GM23338 (cell line): ENCODE results near the gene RUNX1. TPM values are rescaled to one million over a fixed set of nuclear protein-coding genes. Genes with fewer than 3 reads are reported as not detected.
A peak's percentile ranks its signal among the peaks of the same experiment; 100 is the strongest.

Experiments
- ATAC-seq: fragments of 200-7000 bp; cut with Tn5 transposase; 3 replicates; pipeline ENCODE4 v1.9.1; 2020
- DNase-seq: peaks from one replicate; pipeline ENCODE4 v3.0.0-alpha.2; 2015; ENCODE audit warnings: low spot score
- H2AFZ ChIP-seq: fragments of 200-600 bp; sonication (generic); 2 replicates; pipeline ENCODE4 v1.8.0; 2016; ENCODE audit warnings: antibody characterized with exemption, mild to moderate bottlenecking, moderate library complexity
- H3F3A ChIP-seq: fragments of 200-600 bp; sonication (generic); replicated peaks from 2 replicates; pipeline ENCODE4 v1.8.0; 2017; ENCODE audit warnings: antibody characterized with exemption, mixed run types, low read depth
- H3K27ac ChIP-seq: fragments of 200-600 bp; sonication (generic); 2 replicates; pipeline ENCODE4 v1.6.1; 2016; ENCODE audit warnings: low read depth
- H3K27me3 ChIP-seq: fragments of 200-600 bp; sonication (generic); 2 replicates; pipeline ENCODE4 v1.8.0; 2016; ENCODE audit warnings: mild to moderate bottlenecking, mixed run types, moderate library complexity; ENCODE audit not compliant: insufficient read depth
- H3K36me3 ChIP-seq: fragments of 200-600 bp; sonication (generic); 2 replicates; pipeline ENCODE4 v1.8.0; 2016; ENCODE audit warnings: mild to moderate bottlenecking; ENCODE audit not compliant: insufficient read depth
- H3K4me1 ChIP-seq: fragments of 200-600 bp; sonication (generic); 2 replicates; pipeline ENCODE4 v1.8.0; 2016; ENCODE audit warnings: mild to moderate bottlenecking, moderate library complexity; ENCODE audit not compliant: insufficient read depth
- H3K4me2 ChIP-seq: fragments of 200-600 bp; sonication (generic); 2 replicates; pipeline ENCODE4 v1.7.1; 2017; ENCODE audit warnings: mixed run types
- H3K4me3 ChIP-seq: fragments of 200-600 bp; sonication (generic); 2 replicates; pipeline ENCODE4 v1.6.1; 2016; ENCODE audit warnings: mixed run types
- H3K79me2 ChIP-seq: fragments of 200-600 bp; sonication (generic); replicated peaks from 2 replicates; pipeline ENCODE4 v1.8.0; 2017; ENCODE audit warnings: mild to moderate bottlenecking; ENCODE audit not compliant: insufficient read depth
- H3K9me2 ChIP-seq: fragments of 200-600 bp; sonication (generic); 2 replicates; pipeline ENCODE4 v1.8.0; 2017; ENCODE audit not compliant: insufficient read depth
- H4K20me1 ChIP-seq: fragments of 200-600 bp; sonication (generic); replicated peaks from 2 replicates; pipeline ENCODE4 v1.8.0; 2017; ENCODE audit warnings: mild to moderate bottlenecking; ENCODE audit not compliant: insufficient read depth
- H3K27ac Mint-ChIP-seq: 2 replicates; pipeline ENCODE4 v1.8.0; 2020; ENCODE audit warnings: inconsistent platforms, mild to moderate bottlenecking, moderate library complexity, mixed read lengths
- H3K27me3 Mint-ChIP-seq: 3 replicates; pipeline ENCODE4 v1.8.0; 2022; ENCODE audit warnings: low read depth, mild to moderate bottlenecking, moderate library complexity, mixed read lengths, inconsistent platforms; ENCODE audit not compliant: insufficient read depth, poor library complexity
- H3K36me3 Mint-ChIP-seq: 3 replicates; pipeline ENCODE4 v1.8.0; 2021; ENCODE audit warnings: low read depth, mild to moderate bottlenecking, inconsistent platforms, moderate library complexity, mixed read lengths
- H3K4me1 Mint-ChIP-seq: 3 replicates; pipeline ENCODE4 v1.8.0; 2020; ENCODE audit warnings: mild to moderate bottlenecking, inconsistent platforms, mixed read lengths
- H3K4me3 Mint-ChIP-seq: 3 replicates; pipeline ENCODE4 v1.8.0; 2021; ENCODE audit warnings: moderate library complexity, mild to moderate bottlenecking, inconsistent platforms, mixed read lengths
- H3K9me3 Mint-ChIP-seq: 3 replicates; pipeline ENCODE4 v1.8.0; 2020; ENCODE audit warnings: moderate library complexity, mild to moderate bottlenecking, inconsistent platforms, mixed read lengths
- CREB1 ChIP-seq: fragments of 250-450 bp; sonication (Bioruptor Pico); IDR thresholded peaks from 2 replicates; pipeline ENCODE4 v1.5.0; 2020; ENCODE audit warnings: low read depth, mild to moderate bottlenecking, moderate library complexity
- ETS1 ChIP-seq: IDR thresholded peaks from 2 replicates; pipeline ENCODE4 v1.6.1; 2016; ENCODE audit warnings: antibody characterized with exemption
- EZH2 ChIP-seq: fragments of 200-600 bp; sonication (generic); IDR thresholded peaks from one replicate; pipeline ENCODE4 v1.8.0; 2017; ENCODE audit warnings: antibody characterized with exemption, mild to moderate bottlenecking, low read depth; ENCODE audit not compliant: unreplicated experiment
- EZH2phosphoT487 ChIP-seq: fragments of 200-600 bp; sonication (generic); IDR thresholded peaks from one replicate; pipeline ENCODE4 v1.8.1; 2018; ENCODE audit warnings: antibody characterized with exemption; ENCODE audit not compliant: unreplicated experiment
- JUNB ChIP-seq: IDR thresholded peaks from one replicate; pipeline ENCODE4 v1.6.1; 2016; ENCODE audit warnings: antibody characterized with exemption; ENCODE audit not compliant: unreplicated experiment
- NANOG ChIP-seq: IDR thresholded peaks from 2 replicates; pipeline ENCODE4 v1.6.1; 2016; ENCODE audit warnings: antibody characterized with exemption, borderline replicate concordance
- POLR2AphosphoS5 ChIP-seq: IDR thresholded peaks from 2 replicates; pipeline ENCODE4 v1.6.1; 2016; ENCODE audit warnings: antibody characterized with exemption, low read depth
- REST ChIP-seq: IDR thresholded peaks from one replicate; pipeline ENCODE4 v1.6.1; 2018; ENCODE audit warnings: antibody characterized with exemption; ENCODE audit not compliant: unreplicated experiment
- ZNF114 ChIP-seq: fragments of 250-450 bp; sonication (Bioruptor Pico); IDR thresholded peaks from 2 replicates; pipeline ENCODE4 v1.5.0; 2020; ENCODE audit warnings: mild to moderate bottlenecking, moderate library complexity
- ZNF331 ChIP-seq: fragments of 250-450 bp; sonication (Bioruptor Pico); IDR thresholded peaks from 2 replicates; pipeline ENCODE4 v1.5.0; 2020; ENCODE audit warnings: low read depth, mild to moderate bottlenecking, moderate library complexity
- ZNF462 ChIP-seq: fragments of 250-450 bp; sonication (Bioruptor Pico); IDR thresholded peaks from 2 replicates; pipeline ENCODE4 v1.5.0; 2020; ENCODE audit warnings: mild to moderate bottlenecking, moderate library complexity
- polyA plus RNA-seq: library from polyadenylated mRNA; unstranded; fragments of >200 nt; fragmentation: Nextera tagmentation; extraction: Ambion mirVana; gene quantifications from 2 replicates; pipeline ENCODE4 v1.2.1, GENCODE V29; 2016
- total RNA-seq: library from RNA; depleted of rRNA; stranded (reverse); fragments of >200 nt; shearing (Covaris generic); gene quantifications from 2 replicates; pipeline ENCODE4 v1.2.3, GENCODE V29; 2014

The RUNX1 gene
- total and polyA plus RNA-seq, 2 experiments from 2014 or later, result 0.29 to 1.1 TPM

GRCh38 chr21:35041881-35042280 is 7.2 kb downstream of the RUNX1 start (continued):
- TF ChIP-seq ZNF331, result no peak
- TF ChIP-seq ZNF114 (CRISPR knock-in tag), result no peak
- TF ChIP-seq CREB1 (CRISPR knock-in tag), result no peak
- no peak for TF ChIP-seq ETS1
- no peak for TF ChIP-seq ZNF462 (CRISPR knock-in tag)
- no peak for TF ChIP-seq EZH2

- Histone ChIP-seq H3K27ac (no peak overlapping the region), H3K36me3 (no peaks in the 10 kb centered on the region), H3K79me2 (no peaks in the 10 kb centered on the region), H3K27me3 (no peaks in the 10 kb centered on the region), H2AFZ (0 out of 2 replicates have a peak overlapping the region, but pooled peaks have one; percentile 20), H4K20me1 (no peaks in the 10 kb centered on the region), H3F3A (no peaks in the 10 kb centered on the region), H3K4me3 (no peak overlapping the region), H3K4me1 (no peaks in the 10 kb centered on the region; the same call in 1 of the 2 replicates), H3K4me2 (no peak overlapping the region), H3K9me2 (no peaks in the 10 kb centered on the region; the same call in 1 of the 2 replicates)
- Mint-ChIP-seq H3K9me3 (peaks cover 2% of the 10 kb centered on the region; the same call in 1 of the 3 replicates), H3K27me3 (peaks cover 7% of the 10 kb centered on the region), H3K36me3 (no peaks in the 10 kb centered on the region), H3K27ac (no peak overlapping the region), H3K4me1 (peaks cover 14% of the 10 kb centered on the region; the same call in 2 of the 3 replicates), H3K4me3 (no peak overlapping the region)
- ATAC-seq (no peak), DNase-seq (no peak)
- TF ChIP-seq REST (no peak), ZNF114 (CRISPR knock-in tag) (no peak), EZH2phosphoT487 (no peak), POLR2AphosphoS5 (no peak), JUNB (no peak), ZNF331 (no peak), ETS1 (no peak), NANOG (no peak)
Measured at GRCh38 chr21:35041122-35041521, 8.0 kb downstream of the RUNX1 start.
